ENCODE results near the gene LSM5. TPM values are rescaled to one million over a fixed set of nuclear protein-coding genes. Genes with fewer than 3 reads are reported as not detected.

The LSM5 gene
- total RNA-seq, 1 experiment from 2014 or later = 108 TPM

DNA sequence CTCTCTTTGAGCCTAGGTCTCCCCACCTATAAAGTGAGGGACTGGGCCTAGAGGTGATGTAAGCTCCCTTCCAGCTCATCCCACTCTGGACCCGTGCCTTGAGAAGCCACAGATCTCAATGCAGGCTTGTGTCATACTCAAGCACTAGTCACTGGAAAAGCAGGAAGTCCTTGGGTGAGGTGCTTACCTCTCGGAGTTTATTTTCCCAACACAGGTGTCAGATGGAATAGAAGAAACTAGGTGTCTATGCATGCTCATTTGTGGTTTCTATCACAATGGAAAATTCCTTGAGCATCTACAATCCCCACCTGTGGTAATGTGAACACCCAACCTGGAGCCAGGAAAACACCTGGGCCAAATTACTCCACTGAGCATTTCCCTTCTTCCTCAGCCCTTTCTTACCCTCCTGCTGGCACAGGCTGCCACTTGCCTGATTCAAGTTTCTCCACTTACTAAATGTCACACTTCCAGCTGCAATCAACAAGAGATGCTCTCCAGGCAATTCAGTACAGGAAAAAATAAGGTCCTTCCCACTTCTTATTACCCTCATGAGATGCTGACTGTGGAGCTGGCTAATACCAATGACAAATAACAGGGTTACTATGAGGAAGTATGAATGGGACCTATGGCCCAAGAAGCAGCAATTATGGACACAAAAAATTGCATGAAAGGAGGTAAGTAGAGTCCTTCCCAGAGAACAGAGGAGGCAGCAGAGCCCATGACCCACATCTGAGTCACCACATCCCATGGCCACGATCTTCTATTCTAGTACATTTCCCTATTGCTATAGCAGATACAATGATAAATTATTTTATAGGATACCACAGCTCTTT, 13.1 kb downstream of the LSM5 start:
- H3K18ac ChIP-seq (ENCODE audit: insufficient read length, low read depth, low read length) = no peak overlapping the region
- H3K23ac ChIP-seq (ENCODE audit: insufficient read length, low read depth, low read length) = no peak overlapping the region
- H3K4me1 Mint-ChIP-seq = no peaks in the 10 kb centered on the region
- H3K27ac Mint-ChIP-seq = no peak overlapping the region
- no peak overlapping the region for H2AK5ac ChIP-seq (ENCODE audit: insufficient read length, low read length)
- H3K9ac ChIP-seq (ENCODE audit: extremely low read depth, insufficient read length, low read length) = no peak overlapping the region
- H2AFZ ChIP-seq (ENCODE audit: low read length) = no peak overlapping the region
- H4K8ac ChIP-seq (replicated peaks; ENCODE audit: insufficient read length, low read depth, low read length) = no peak overlapping the region
- H2BK15ac ChIP-seq (ENCODE audit: low read depth, low read length) = no peak overlapping the region
- H3K4ac ChIP-seq (ENCODE audit: low read depth, low read length) = no peak overlapping the region
- DNase-seq = no peak
- TF ChIP-seq, protein P1, sequence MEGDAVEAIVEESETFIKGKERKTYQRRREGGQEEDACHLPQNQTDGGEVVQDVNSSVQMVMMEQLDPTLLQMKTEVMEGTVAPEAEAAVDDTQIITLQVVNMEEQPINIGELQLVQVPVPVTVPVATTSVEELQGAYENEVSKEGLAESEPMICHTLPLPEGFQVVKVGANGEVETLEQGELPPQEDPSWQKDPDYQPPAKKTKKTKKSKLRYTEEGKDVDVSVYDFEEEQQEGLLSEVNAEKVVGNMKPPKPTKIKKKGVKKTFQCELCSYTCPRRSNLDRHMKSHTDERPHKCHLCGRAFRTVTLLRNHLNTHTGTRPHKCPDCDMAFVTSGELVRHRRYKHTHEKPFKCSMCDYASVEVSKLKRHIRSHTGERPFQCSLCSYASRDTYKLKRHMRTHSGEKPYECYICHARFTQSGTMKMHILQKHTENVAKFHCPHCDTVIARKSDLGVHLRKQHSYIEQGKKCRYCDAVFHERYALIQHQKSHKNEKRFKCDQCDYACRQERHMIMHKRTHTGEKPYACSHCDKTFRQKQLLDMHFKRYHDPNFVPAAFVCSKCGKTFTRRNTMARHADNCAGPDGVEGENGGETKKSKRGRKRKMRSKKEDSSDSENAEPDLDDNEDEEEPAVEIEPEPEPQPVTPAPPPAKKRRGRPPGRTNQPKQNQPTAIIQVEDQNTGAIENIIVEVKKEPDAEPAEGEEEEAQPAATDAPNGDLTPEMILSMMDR (conservative IDR thresholded peaks at IDR 0.05) = no peak
- no peaks in the 10 kb centered on the region for H3K9me3 ChIP-seq (ENCODE audit: control insufficient read depth, low read depth, low read length)
- no peak overlapping the region for H4K5ac ChIP-seq (ENCODE audit: insufficient read length, low read depth, low read length)
- no peak overlapping the region for H2BK5ac ChIP-seq (ENCODE audit: insufficient read length, low read length)
- no peak overlapping the region for H3K27ac ChIP-seq (ENCODE audit: insufficient read length, low read depth, low read length)
- no peak overlapping the region for H3K4me3 Mint-ChIP-seq
- H3K79me2 ChIP-seq (ENCODE audit: insufficient read depth, low read length) = no peaks in the 10 kb centered on the region
- H3K23me2 ChIP-seq (ENCODE audit: insufficient read length, low read depth, low read length, poor library complexity, severe bottlenecking) = no peaks in the 10 kb centered on the region
- no peaks in the 10 kb centered on the region for H3K9me3 Mint-ChIP-seq
- H3K56ac ChIP-seq (ENCODE audit: insufficient read length, low read depth, low read length) = no peak overlapping the region
- no peaks in the 10 kb centered on the region for H3K36me3 Mint-ChIP-seq (ENCODE audit: insufficient read depth in 1 of 3, low read depth in 3 of 3)
- H4K91ac ChIP-seq (ENCODE audit: insufficient read length, low read depth, low read length) = no peak overlapping the region
- H2BK12ac ChIP-seq (ENCODE audit: insufficient read length, low read depth, low read length) = no peak overlapping the region
- no peak overlapping the region for H3K4me2 ChIP-seq (ENCODE audit: insufficient read depth, insufficient read length, low read length)
- H3K4me1 ChIP-seq (ENCODE audit: insufficient read depth, low read length) = no peaks in the 10 kb centered on the region
- no peaks in the 10 kb centered on the region for H3K79me1 ChIP-seq (ENCODE audit: insufficient read depth, low read depth, low read length, poor library complexity, severe bottlenecking)
- H2BK120ac ChIP-seq (ENCODE audit: low read depth, low read length, poor library complexity, severe bottlenecking) = no peak overlapping the region
- no peaks in the 10 kb centered on the region for H3K27me3 ChIP-seq (ENCODE audit: insufficient read depth, low read length)
- no peak overlapping the region for H3K14ac ChIP-seq (ENCODE audit: insufficient read depth, low read length)
- H3T11ph ChIP-seq (ENCODE audit: low read length) = no peak overlapping the region
- H3K27me3 Mint-ChIP-seq (ENCODE audit: low read depth) = no peaks in the 10 kb centered on the region
- WGBS (ENCODE audit: extremely low coverage, insufficient read length, low lambda C conversion rate) = no CpG with 5 or more reads among the region's 3 CpGs
- no peak overlapping the region for H2BK20ac ChIP-seq (ENCODE audit: low read depth, low read length, poor library complexity, severe bottlenecking)
- peaks cover 3% of the 10 kb centered on the region for H4K20me1 ChIP-seq (ENCODE audit: control insufficient read depth, insufficient read depth, insufficient read length)

Measured in H9 (cell line).